Colonic mucosa (tissue), 4 donors: ENCODE data around the gene CSF2RB. TPM values are rescaled to one million over a fixed set of nuclear protein-coding genes. Genes with fewer than 3 reads are reported as not detected.

Experiments
- DNase-seq: peaks from one replicate; pipeline ENCODE4 v3.0.0-alpha.2; 2020
- H3K27ac ChIP-seq: fragments of 200-600 bp; one replicate; pipeline ENCODE4 v1.8.0; 2021
- H3K27me3 ChIP-seq: fragments of 200-600 bp; one replicate; pipeline ENCODE4 v1.8.0; 2021
- H3K36me3 ChIP-seq: fragments of 200-600 bp; one replicate; pipeline ENCODE4 v1.8.0; 2021
- H3K4me1 ChIP-seq: fragments of 200-600 bp; one replicate; pipeline ENCODE4 v1.8.0; 2021; ENCODE audit warnings: mild to moderate bottlenecking
- H3K4me3 ChIP-seq: fragments of 200-600 bp; one replicate; pipeline ENCODE4 v1.8.0; 2021
- H3K9ac ChIP-seq, 2 donors: one replicate each; pipeline ENCODE4 v1.7.0; 2013; ENCODE audit warnings: control low read depth in 2 of 2, low read depth in 2 of 2, low read length in 2 of 2
- H3K9me3 ChIP-seq: fragments of 200-600 bp; one replicate; pipeline ENCODE4 v1.8.0; 2021
- intact Hi-C: fragments of 100-400 bp; cut with DNase I; formaldehyde crosslinking; loops from one replicate; pipeline ENCODE4 v1.14.1; 2022
- total RNA-seq, 2 donors: library from RNA; stranded (reverse); fragmentation: NEBNext Ultra II Directional in 1 of 2; extraction: Animal tissue kit (Norgen Biotek cat#: 25700) in 1 of 2; gene quantifications; one replicate each; pipeline ENCODE4 v1.2.1, GENCODE V29; 2021
- TF ChIP-seq, protein P1 (sequence below): fragments of 200-600 bp; IDR thresholded peaks from one replicate; pipeline ENCODE4 v1.8.0; 2022; ENCODE audit warnings: antibody characterized with exemption, mild to moderate bottlenecking
- donor health status: healthy.
- donor health status: DM: no; HTN: no; CAD: no.
- donor health status: DM: no; HTN: no; CAD: no.

CSF2RB gene
- total RNA-seq, 2 donors from 2014 or later: 2.1 to 5.2 TPM

DNA sequence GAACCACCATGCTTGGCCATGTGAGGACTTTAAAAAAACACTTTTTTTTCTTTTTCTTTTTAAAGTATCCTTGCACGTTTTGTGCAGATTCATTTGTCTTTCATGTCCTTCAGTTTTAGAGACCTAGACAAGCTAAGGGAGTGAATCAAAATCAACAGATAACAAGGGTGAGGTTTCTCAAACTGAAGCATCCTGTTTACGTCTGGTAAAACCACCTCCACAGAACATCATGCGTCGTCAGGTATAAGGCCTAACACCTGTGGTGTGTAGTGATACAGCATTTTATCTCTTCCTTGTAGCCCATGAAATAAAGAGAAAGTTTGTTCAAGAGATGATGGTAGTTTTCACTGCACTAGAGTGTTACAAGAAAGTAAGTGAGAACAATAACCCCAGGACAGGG, 26.3 kb upstream of the CSF2RB start:
- intact Hi-C loops: no loop called here

DNA sequence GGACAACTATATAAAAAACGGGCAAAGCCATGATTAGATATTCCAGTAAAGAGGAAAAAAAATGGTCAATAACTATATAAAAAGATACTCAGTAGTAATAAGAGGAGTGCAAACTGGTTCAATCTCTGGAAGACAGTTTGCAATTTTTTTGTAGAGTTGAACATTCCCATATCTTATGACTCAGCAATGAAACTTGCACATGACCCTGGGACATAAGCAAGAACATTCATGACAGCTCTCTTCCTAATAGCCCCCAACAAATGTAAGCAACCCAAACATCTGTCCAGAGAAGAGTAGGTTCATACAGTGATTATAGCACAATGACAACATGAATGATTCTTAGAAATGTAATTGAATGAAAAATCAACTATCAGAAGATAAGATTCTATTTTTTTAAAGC, 21.8 kb upstream of the CSF2RB start:
- TF ChIP-seq, protein P1, sequence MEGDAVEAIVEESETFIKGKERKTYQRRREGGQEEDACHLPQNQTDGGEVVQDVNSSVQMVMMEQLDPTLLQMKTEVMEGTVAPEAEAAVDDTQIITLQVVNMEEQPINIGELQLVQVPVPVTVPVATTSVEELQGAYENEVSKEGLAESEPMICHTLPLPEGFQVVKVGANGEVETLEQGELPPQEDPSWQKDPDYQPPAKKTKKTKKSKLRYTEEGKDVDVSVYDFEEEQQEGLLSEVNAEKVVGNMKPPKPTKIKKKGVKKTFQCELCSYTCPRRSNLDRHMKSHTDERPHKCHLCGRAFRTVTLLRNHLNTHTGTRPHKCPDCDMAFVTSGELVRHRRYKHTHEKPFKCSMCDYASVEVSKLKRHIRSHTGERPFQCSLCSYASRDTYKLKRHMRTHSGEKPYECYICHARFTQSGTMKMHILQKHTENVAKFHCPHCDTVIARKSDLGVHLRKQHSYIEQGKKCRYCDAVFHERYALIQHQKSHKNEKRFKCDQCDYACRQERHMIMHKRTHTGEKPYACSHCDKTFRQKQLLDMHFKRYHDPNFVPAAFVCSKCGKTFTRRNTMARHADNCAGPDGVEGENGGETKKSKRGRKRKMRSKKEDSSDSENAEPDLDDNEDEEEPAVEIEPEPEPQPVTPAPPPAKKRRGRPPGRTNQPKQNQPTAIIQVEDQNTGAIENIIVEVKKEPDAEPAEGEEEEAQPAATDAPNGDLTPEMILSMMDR: no peak
- H3K27ac ChIP-seq: no peak overlapping the region
- no peak overlapping the region for H3K9ac ChIP-seq
- H3K4me1 ChIP-seq: no peaks in the 10 kb centered on the region
- H3K4me3 ChIP-seq: no peak overlapping the region
- H3K36me3 ChIP-seq: no peaks in the 10 kb centered on the region
- no peak for DNase-seq
- intact Hi-C loops: no loop called here
- H3K9me3 ChIP-seq: no peaks in the 10 kb centered on the region
- no peaks in the 10 kb centered on the region for H3K27me3 ChIP-seq

More for the DNA sequence above, 26.3 kb upstream of the CSF2RB start:
- Histone ChIP-seq H3K36me3 (no peaks in the 10 kb centered on the region), H3K27ac (no peak overlapping the region), H3K4me1 (no peaks in the 10 kb centered on the region), H3K9me3 (no peaks in the 10 kb centered on the region), H3K4me3 (no peak overlapping the region), H3K9ac (no peak overlapping the region), H3K27me3 (no peaks in the 10 kb centered on the region)
- DNase-seq: no peak
- TF ChIP-seq, protein P1: no peak

DNA sequence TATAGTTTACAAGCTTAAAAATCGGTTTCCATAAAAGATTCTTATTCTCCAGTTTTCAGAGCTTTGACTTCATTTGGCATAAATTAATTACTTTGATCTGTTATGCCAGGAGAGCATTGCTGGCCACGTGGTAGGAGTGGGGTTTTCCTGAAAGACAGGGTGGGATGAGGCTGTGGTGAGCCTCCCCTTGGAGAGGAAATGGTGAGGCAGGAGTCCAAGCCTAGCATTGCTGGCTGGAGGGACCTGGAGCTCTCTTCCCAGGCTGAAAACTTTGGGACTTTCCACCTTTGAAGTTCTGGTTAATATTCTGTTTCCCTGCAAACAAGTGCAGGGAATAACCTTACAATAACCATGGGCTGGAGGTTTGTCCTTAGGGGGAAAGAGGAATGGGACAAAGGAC, 21.1 kb upstream of the CSF2RB start:
- no peaks in the 10 kb centered on the region for H3K27me3 ChIP-seq
- H3K4me3 ChIP-seq: no peak overlapping the region
- no peak overlapping the region for H3K9ac ChIP-seq
- intact Hi-C loops: no loop called here
- TF ChIP-seq, protein P1: no peak
- no peak overlapping the region for H3K27ac ChIP-seq
- H3K36me3 ChIP-seq: no peaks in the 10 kb centered on the region
- DNase-seq: no peak
- H3K9me3 ChIP-seq: no peaks in the 10 kb centered on the region
- no peaks in the 10 kb centered on the region for H3K4me1 ChIP-seq

DNA sequence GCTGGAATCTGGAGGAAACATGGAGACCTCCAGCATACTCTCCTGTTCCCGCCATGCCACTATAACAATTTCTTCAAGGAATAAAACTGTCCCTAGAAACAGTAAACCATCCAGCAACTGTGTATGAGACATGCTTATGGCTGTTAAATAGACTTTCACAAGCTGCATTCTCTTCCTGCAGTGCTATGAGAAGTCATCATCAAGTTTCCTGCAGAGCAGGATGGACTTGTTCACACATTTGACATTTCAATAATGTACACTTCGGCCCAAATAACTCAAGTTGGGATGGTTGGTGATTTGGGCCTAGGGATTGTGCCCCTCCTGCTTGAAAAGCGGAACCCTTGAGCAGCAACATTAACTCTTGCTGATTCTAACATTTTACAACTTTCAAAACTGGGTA, 20.2 kb upstream of the CSF2RB start:
- no peak for DNase-seq
- Histone ChIP-seq H3K9me3 (no peaks in the 10 kb centered on the region), H3K27me3 (no peaks in the 10 kb centered on the region), H3K4me3 (no peak overlapping the region), H3K36me3 (no peaks in the 10 kb centered on the region), H3K27ac (no peak overlapping the region), H3K4me1 (no peaks in the 10 kb centered on the region), H3K9ac (no peak overlapping the region)
- TF ChIP-seq, protein P1: no peak
- intact Hi-C loops: no loop called here

DNA sequence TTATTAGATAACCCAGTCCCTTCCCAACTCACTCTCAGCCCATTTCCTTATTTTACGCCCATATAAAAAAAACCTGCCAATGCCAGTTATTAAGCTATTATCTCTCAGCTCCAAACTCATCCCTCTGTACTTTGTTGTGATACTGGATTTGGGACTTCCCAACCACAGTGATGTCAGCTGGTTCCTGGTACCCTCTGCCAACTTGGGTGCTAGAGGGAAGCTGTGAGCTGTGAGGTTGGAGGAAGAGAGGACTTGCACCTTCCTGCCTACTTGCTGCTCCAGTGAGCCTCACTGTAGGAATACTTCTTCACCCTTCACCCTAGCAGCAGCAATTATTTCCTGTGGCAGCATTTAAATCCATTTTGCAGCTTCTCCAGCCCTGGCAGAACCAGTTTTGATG, 19.2 kb upstream of the CSF2RB start:
- DNase-seq: no peak
- TF ChIP-seq, protein P1: no peak
- no peak overlapping the region for H3K9ac ChIP-seq
- no peaks in the 10 kb centered on the region for H3K9me3 ChIP-seq
- H3K36me3 ChIP-seq: no peaks in the 10 kb centered on the region
- H3K27me3 ChIP-seq: no peaks in the 10 kb centered on the region
- intact Hi-C loops: no loop called here
- no peak overlapping the region for H3K27ac ChIP-seq
- no peak overlapping the region for H3K4me3 ChIP-seq
- H3K4me1 ChIP-seq: no peaks in the 10 kb centered on the region

DNA sequence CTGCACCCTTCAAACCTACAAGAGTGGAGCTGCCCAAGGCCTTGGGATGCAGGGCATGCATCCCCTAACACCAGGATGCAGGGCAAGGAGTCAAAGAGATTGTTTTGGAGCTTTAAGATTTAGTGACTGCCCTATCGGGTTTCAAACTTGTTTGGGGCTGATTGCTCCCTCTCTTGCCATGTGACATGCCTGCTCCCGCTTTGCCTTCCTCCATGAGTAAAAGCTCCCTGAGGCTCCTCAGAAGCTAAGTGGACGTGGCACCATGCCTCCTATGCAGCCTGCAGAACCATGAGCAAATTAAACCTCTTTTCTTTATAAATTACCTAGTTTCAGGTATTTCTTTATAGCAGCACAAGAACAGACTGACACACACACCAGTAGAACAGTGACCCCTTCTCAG, 15.8 kb upstream of the CSF2RB start:
- H3K4me3 ChIP-seq: no peak overlapping the region
- TF ChIP-seq, protein P1: no peak
- H3K4me1 ChIP-seq: no peaks in the 10 kb centered on the region
- no peaks in the 10 kb centered on the region for H3K9me3 ChIP-seq
- no peak overlapping the region for H3K27ac ChIP-seq
- DNase-seq: no peak
- H3K9ac ChIP-seq: no peak overlapping the region
- intact Hi-C loops: no loop called here
- H3K27me3 ChIP-seq: no peaks in the 10 kb centered on the region
- H3K36me3 ChIP-seq: no peaks in the 10 kb centered on the region
